HG02763 (cell line): ENCODE results near the gene ODAD4.

Source experiments
- ATAC-seq: cut with Tn5 transposase; IDR thresholded peaks from one replicate; pipeline ENCODE4 v1.9.1; 2021; ENCODE audit warnings: mild to moderate bottlenecking, moderate library complexity; ENCODE audit not compliant: unreplicated experiment

ODAD4 gene

DNA sequence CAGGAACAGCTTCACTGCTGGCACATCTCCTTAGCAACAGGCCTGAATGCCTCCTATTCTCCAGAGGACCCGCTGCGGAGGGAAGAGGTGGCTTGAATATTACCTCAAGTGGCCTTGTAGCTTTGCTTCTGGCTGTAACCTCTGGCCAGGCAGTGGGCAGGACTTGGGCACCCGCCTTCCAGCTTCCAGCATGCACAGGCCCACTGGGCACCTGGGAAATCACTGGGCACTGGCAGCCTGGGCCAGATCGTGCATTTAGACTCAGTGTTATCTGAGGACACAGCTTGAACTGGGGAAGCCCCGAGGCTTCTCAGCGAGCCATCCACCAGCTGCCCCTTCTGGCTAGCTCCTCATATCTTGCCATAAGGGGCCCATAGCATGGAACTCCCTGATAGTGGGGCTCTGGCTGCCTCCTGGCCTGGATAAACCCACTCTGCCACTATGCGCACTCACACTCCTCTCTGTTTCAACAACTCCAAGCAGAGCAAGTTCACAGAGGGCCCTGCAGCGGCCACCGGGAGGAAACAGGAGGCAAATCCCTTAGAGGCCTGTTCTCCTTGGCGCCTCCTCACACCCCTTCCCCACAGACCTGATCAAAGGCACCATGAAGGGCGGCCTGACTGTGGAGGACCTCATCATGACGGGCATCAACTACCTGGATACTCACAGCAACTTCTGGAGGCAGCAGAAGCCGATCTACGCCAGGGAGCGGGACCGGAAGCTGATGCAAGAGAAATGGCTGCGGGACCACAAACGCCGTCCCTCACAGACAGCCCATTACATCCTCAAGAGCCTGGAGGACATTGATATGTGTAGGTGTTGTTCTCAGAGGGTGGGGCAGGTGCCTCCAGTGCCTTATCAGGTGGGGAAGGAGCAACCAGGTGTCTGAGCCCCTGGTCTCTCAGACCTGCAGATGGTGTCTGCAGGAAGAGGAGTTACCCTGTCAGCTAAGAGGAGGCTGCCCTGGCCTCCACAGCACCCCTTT lies 7.8 kb downstream of the ODAD4 start:
- ATAC-seq: no peak

- ATAC-seq: no peak
Observed at GRCh38 chr17:41939044-41939692, 8.8 kb downstream of the ODAD4 start.

DNA sequence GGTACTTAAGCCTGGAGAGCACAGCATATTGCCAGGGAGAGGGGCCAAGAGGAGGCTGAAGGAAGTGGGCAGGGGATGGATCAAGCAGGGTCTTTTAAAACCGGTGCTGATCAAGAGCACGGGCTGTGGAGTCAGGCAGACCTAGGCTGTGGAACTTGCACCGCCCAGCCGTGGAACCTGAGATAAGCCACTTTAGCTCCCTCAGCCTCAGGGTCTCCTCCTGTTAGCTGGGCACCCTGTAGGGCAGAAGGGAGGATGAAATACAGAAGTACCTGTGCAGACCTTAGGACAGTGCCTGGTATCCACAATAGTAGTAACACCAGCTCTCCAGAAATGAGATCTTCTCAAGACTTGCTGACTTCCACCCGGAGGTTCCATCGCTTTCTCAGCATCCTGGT lies 9.3 kb downstream of the ODAD4 start:
- no peak for ATAC-seq

- ATAC-seq: no peak
Observed at GRCh38 chr17:41941168-41941567, 10.8 kb downstream of the ODAD4 start.

DNA sequence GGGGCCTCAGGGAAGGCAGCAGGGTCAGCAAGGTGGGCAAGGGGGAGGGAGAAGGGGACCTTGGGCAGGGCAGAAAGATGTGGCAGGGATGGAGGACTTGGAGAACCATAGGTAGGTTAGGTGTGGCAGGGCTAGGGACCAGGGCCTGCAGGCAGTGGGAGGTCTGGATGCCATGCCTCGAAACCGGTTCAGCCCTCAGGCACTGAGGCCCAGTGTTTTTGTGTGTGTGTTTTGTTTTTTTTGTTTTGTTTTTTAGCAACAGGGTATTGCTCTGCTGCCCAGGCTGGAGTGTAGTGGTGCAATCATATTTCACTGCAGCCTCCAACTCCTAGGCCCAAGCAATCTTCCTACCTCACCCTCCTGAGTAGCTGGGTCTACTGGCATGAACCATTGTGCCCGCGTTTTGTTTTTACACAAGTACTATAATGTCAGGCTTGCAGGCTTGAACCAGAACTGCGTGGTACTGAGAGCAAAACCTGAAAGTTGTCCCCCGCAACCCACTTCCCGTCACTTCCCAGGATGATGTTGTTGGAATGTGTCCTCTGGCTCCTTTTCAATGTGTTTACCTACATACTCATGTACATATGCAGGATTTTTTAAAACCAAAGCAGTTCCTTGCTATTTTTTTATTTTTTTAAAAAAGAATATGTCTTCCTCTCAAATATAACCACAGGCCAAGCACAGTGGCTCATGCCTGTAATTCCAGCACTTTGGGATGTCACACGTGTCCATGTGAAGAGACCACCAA lies 12.4 kb downstream of the ODAD4 start:
- ATAC-seq: no peak

DNA sequence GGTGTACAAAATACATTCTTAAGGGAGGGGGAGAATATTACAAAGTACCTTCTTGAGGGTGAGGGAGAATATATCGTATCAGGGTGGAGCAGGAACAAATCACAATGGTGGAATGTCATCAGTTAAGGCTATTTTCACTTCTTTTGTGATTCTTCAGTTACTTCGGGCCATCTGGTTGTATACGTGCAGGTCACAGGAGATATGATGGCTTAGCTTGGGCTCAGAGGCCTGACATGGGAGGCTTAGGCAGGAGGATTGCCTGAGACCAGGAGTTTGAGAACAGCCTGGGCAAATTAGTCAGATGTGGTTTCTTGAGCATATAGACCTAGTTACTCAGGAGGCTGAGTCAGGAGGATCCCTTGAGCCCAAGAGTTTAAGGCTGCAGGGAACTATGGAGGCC lies 13.1 kb downstream of the ODAD4 start:
- ATAC-seq: no peak

DNA sequence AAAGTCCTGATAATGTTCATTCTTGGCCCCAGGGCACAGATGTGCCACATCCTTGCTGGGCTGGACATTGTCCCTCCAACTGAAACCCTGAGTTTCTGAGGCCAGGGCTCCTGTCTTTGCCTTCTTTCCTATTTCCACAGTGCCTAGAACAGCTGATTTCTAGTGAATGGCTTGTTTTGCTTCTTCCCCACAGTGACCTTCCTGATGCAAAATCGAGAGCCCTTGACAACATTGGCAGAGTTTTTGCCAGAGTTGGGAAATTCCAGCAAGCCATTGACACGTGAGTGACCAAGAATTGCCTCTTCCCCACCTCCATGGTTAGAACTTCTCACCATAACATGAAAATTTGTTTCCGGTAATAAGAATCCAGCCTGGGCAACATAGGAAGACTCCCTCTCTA lies 14.5 kb downstream of the ODAD4 start:
- ATAC-seq: no peak

DNA sequence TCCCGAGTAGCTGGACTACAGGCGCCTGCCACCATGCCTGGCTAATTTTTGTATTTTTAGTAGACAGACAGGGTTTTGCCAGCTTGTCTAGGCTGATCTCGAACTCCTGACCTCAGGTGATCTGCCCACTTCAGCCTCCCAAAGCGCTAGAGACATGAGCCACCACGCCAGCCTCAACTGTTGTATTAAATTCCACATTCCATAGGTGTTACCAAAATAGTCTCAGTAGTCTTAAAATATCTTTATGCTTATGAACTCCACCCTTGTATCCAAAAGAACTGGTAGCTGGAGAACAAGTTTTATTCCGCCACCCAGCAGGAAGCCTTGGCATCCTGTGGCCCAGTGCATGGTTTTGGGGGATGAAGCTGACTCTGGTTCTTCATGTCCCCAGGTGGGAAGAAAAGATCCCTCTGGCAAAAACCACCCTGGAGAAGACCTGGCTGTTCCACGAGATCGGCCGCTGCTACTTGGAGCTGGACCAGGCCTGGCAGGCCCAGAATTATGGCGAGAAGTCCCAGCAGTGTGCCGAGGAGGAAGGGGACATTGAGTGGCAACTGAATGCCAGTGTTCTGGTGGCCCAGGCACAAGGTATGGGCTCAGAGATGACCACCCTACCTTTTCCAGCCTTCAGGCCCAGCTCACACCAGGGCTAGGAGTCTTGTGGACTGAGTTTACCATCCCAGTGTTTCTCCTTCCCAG lies 18.5 kb downstream of the ODAD4 start:
- no peak for ATAC-seq

GRCh38 chr17:41956522-41956921 lies 26.1 kb downstream of the ODAD4 start:
- ATAC-seq: no peak

- ATAC-seq: no peak
Observed at GRCh38 chr17:41957031-41957868, 26.8 kb downstream of the ODAD4 start.

GRCh38 chr17:41957869-41958439 lies 27.5 kb downstream of the ODAD4 start:
- no peak for ATAC-seq

GRCh38 chr17:41959030-41959335 lies 28.6 kb downstream of the ODAD4 start:
- ATAC-seq: no peak

- ATAC-seq: no peak
Observed at GRCh38 chr17:41959336-41960095, 29.1 kb downstream of the ODAD4 start.

DNA sequence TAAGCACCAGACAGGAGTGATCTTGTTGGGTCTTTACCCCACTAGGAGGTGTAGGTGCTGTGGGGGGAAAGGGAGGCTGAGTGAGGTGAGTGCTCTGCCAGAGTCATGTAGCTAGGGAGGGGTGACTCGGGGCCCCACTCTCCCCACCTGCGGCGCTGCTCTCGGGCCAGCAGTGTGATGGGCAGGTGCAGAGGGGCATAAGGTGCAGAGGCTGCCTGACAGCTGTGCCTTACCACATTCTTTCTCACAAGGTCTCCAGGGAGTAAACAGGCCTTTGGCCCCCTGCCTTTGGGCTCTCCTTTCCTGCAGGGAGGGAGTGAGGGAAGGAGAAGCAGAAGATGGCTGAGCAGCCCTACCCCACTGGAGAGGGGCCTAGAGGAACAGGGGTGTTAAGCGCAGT lies 31.7 kb downstream of the ODAD4 start:
- ATAC-seq: no peak

DNA sequence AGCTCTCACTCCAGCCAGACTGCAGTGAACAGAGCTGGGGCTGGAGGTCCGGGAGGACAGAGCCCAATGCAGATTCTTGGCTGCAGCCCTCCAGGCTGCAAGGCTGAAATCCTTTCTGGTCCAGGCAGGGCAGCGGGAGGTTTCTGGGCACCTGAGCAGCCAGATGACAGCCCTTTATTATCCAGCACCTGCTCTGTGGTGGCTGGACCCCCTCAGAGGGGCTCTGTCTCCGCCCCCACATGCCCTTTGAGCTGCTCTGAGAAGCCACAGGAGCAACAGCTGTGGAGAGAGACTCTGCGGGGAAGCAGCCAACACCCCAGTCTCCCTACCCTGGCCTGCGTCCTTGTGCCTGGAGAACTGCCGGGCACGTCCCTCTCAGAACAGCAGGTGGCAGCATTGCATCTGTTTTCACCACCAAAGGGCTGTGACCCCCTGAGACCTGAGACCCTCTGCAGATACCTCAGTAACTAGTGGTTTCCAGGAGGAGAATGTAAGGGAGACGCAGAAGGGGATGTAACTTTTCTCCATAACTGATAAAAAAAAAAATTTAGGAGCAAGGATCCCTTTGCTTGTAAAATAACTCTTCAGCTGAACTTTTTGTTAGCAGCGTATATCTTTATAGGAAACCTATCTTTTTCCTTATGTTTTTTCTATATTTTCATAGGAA lies 32.5 kb downstream of the ODAD4 start:
- no peak for ATAC-seq

- ATAC-seq: peak; percentile 47
Observed at GRCh38 chr17:41965694-41966462, 35.5 kb downstream of the ODAD4 start.

GRCh38 chr17:41966463-41967140 lies 36.2 kb downstream of the ODAD4 start, which contains the start of gene CNP:
CNP (plus strand) TSS chr17:41966795; CDS start chr17:41966885, 90 bp downstream.
- peak; percentile 72 for ATAC-seq
